Inflammatory macrophage (primary cell): ENCODE results near the gene TMEM138.

Source experiments
- DNase-seq, 2 donors: peaks; one replicate each; pipeline ENCODE4 v3.0.0-alpha.2; 2020 to 2022

The TMEM138 gene

DNA sequence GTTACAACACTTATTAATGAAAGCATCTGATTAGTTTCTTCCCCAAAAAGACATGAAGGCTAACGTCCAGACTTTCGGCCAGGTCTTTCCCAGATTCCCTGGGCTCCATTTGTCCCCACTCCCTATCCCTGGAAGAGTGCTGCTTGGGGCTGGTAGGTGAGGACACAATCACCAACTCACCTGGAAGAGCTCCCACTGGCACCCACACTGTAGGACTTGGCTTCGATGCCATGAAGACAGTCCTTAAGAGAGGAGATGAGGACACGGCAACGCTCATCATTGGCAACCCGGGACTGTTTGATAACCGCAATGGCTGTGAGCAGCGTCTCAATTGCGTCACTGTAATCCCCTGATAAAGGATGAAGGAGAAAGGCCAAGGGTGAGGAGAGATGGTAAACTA lies 49.4 kb downstream of the TMEM138 start:
- DNase-seq: no peak

DNA sequence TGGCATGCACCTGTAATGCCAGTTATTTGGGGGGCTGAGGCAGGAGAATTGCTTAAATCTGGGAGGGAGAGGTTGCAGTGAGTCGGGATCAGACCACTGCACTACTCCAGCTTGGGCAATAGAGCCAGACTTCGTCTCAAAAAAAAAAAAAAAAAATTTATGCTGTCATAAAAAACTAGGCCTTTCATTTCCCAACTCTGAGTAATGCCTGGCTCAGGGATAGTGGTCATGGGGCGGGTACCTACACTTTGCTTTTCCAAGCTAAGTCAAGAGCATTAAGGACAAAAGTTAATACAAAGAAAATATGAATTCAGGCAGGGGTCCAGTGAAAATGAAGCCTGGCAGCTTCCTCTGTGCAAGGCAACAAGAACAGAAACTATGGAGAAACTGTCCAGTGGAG lies 51.3 kb downstream of the TMEM138 start:
- DNase-seq: no peak

- no peak for DNase-seq
Observed at GRCh38 chr11:61414547-61414946, 52.4 kb downstream of the TMEM138 start.

- no peak for DNase-seq
Observed at GRCh38 chr11:61415381-61415780, 53.2 kb downstream of the TMEM138 start.

DNA sequence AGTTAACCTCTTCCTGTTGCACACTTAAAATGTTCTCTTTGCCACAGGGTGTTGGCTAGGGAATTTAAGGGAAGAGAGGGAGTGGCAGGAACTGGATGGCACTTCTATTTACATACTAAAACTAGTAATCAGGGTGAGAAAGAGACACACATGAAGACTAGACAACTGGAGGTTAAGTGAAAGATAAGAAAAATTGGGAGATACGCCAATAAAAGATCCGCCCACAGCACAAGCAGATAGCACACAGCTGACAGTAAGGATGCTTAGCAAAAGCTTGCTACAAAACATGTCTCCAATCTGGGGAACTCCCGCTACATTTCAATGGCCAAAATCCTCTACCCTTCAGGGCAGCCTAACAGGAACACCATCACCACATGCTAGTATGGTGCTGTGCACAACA lies 54.8 kb downstream of the TMEM138 start:
- no peak for DNase-seq

DNA sequence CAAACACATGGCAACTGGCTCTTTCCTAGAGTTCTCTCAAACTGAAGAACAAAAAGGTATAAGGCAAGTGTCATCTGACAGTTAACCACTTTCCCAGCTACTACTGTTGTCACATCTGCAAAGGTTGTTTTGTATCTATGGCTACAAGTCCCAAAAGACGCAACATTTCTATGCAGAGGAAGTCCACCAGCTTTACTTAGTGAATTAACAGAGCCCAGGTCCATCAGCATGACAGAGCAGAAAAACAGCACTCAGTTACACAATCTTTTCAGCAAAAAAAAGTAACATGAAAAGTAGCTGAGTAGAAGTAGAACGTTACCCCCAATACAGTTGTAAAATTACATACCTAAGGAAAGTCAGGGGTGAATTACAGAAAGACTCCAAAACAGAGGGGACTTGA lies 55.5 kb downstream of the TMEM138 start:
- DNase-seq: peak; percentile 86 to 88

DNA sequence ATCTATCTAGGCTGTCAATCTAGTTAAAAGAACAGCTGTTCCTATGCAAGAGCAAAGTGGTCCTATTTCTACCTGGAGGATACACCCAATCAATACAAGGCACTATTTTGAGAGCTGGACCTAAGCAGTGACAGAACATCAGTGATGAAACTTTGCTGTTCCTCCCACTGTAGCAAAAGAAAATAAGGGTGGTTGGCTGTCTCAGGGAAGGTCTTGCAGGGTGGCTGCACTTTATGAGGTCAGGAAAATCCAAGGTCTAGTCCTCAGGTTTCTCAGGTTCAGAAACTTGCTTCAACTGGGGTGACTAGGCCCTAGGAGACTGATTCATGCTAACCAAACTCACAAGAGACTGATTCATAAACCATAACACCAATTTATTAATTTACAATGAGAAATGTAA lies 56.0 kb downstream of the TMEM138 start:
- peak; percentile 24 to 51 for DNase-seq
